Mesendoderm (in vitro differentiated cells): ENCODE data around the gene TTC17.
A peak's percentile ranks its signal among the peaks of the same experiment; 100 is the strongest.
"Not testable (repeated sequence)": the region's sequence is repeated elsewhere in the genome, so short reads cannot be mapped to it uniquely, and the experiment has no call there.

ENCODE experiments used
- DNase-seq: peaks from one replicate; pipeline ENCODE4 v3.0.0; 2013
- H2AK5ac ChIP-seq: 2 replicates; pipeline ENCODE4 v1.6.1; 2013; ENCODE audit warnings: low read length, inconsistent platforms
- H2BK120ac ChIP-seq: 2 replicates; pipeline ENCODE4 v1.6.1; 2013; ENCODE audit warnings: low read depth, mild to moderate bottlenecking, low read length, moderate library complexity, mixed read lengths
- H2BK15ac ChIP-seq: replicated peaks from 2 replicates; pipeline ENCODE4 v1.6.1; 2013; ENCODE audit warnings: low read depth, mild to moderate bottlenecking, moderate library complexity
- H2BK5ac ChIP-seq: 2 replicates; pipeline ENCODE4 v1.6.1; 2013; ENCODE audit warnings: low read length, inconsistent platforms
- H3K18ac ChIP-seq: 2 replicates; pipeline ENCODE4 v1.6.1; 2013; ENCODE audit warnings: mild to moderate bottlenecking, low read length, mixed read lengths
- H3K23ac ChIP-seq: one replicate; pipeline ENCODE4 v1.6.1; 2013; ENCODE audit warnings: low read length
- H3K27ac ChIP-seq: 2 replicates; pipeline ENCODE4 v1.5.1; 2013; ENCODE audit warnings: low read depth, mild to moderate bottlenecking, inconsistent platforms, low read length, moderate library complexity
- H3K27me3 ChIP-seq: 2 replicates; pipeline ENCODE4 v1.6.1; 2013; ENCODE audit warnings: low read length, control low read depth, mild to moderate bottlenecking, inconsistent platforms; ENCODE audit not compliant: insufficient read depth, poor library complexity
- H3K36me3 ChIP-seq: 2 replicates; pipeline ENCODE4 v1.6.1; 2013; ENCODE audit warnings: low read length, inconsistent platforms; ENCODE audit not compliant: control insufficient read depth, insufficient read depth
- H3K4ac ChIP-seq: one replicate; pipeline ENCODE4 v1.6.1; 2013; ENCODE audit warnings: low read depth, mild to moderate bottlenecking, low read length, moderate library complexity
- H3K4me1 ChIP-seq: 2 replicates; pipeline ENCODE4 v1.6.1; 2013; ENCODE audit warnings: low read depth, low read length, inconsistent platforms; ENCODE audit not compliant: control insufficient read depth
- H3K4me2 ChIP-seq: 2 replicates; pipeline ENCODE4 v1.6.1; 2013; ENCODE audit warnings: low read length
- H3K4me3 ChIP-seq: 2 replicates; pipeline ENCODE4 v1.5.1; 2013; ENCODE audit warnings: mild to moderate bottlenecking, low read length
- H3K56ac ChIP-seq: one replicate; pipeline ENCODE4 v1.6.1; 2013; ENCODE audit warnings: low read length
- H3K79me1 ChIP-seq: 2 replicates; pipeline ENCODE4 v1.6.1; 2013; ENCODE audit warnings: low read length, inconsistent platforms
- H3K79me2 ChIP-seq: 2 replicates; pipeline ENCODE4 v1.6.1; 2013; ENCODE audit warnings: mild to moderate bottlenecking, low read length; ENCODE audit not compliant: control insufficient read depth, insufficient read depth
- H3K9ac ChIP-seq: 2 replicates; pipeline ENCODE4 v1.6.1; 2013; ENCODE audit warnings: low read length, inconsistent platforms
- H4K5ac ChIP-seq: one replicate; pipeline ENCODE4 v1.6.1; 2013; ENCODE audit warnings: low read length
- H4K8ac ChIP-seq: one replicate; pipeline ENCODE4 v1.6.1; 2013; ENCODE audit warnings: low read depth, mild to moderate bottlenecking, control low read depth, low read length, moderate library complexity
- WGBS: extraction: QIAGEN DNeasy Blood & Tissue Kit; methylation state at CpG from one replicate; pipeline ENCODE4 v1.1.7; 2013; ENCODE audit warnings: low lambda C conversion rate, missing lambda C conversion rate; ENCODE audit not compliant: insufficient coverage; ENCODE audit errors: extremely low coverage; 5-methylcytosine and 5-hydroxymethylcytosine counted together

The TTC17 gene

GRCh38 chr11:43410394-43410793, 51.7 kb downstream of the TTC17 start:
- H3K18ac ChIP-seq: no peak overlapping the region
- no peak overlapping the region for H3K4me2 ChIP-seq
- no peak overlapping the region for H3K4me3 ChIP-seq
- no peak overlapping the region for H4K8ac ChIP-seq
- WGBS: no CpG with 5 or more reads among the region's 5 CpGs
- no peak overlapping the region for H2BK15ac ChIP-seq
- no peak overlapping the region for H3K9ac ChIP-seq
- H3K79me1 ChIP-seq: no peaks in the 10 kb centered on the region
- no peak overlapping the region for H2BK120ac ChIP-seq
- no peak overlapping the region for H4K5ac ChIP-seq
- H3K27me3 ChIP-seq: no peaks in the 10 kb centered on the region
- no peaks in the 10 kb centered on the region for H3K4me1 ChIP-seq
- no peak for DNase-seq
- H3K36me3 ChIP-seq: peaks cover 2% of the 10 kb centered on the region
- no peak overlapping the region for H3K27ac ChIP-seq
- no peak overlapping the region for H3K56ac ChIP-seq
- no peak overlapping the region for H2BK5ac ChIP-seq
- H2AK5ac ChIP-seq: no peak overlapping the region
- no peaks in the 10 kb centered on the region for H3K79me2 ChIP-seq
- no peak overlapping the region for H3K4ac ChIP-seq
- H3K23ac ChIP-seq: no peak overlapping the region

DNA sequence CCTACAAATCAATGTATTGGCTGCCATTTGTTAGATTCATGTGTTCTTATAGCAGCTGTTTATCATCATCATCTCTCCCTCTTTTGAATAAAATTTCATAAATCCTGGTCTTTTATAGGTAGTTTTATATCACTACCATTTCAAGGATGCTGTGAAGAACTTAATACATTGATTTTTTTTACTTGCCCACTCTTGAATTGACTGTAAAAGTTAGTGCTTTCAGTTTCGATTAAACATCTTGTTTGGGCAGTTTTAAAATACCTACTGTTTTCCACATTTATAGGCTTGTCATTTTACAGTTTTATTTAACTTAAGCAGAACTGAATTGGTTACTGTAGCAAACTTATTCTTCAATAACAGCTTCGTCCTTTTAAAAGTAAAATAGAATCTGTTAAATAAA, 59.5 kb downstream of the TTC17 start:
- Histone ChIP-seq H3K18ac (no peak overlapping the region), H4K8ac (no peak overlapping the region), H2BK15ac (no peak overlapping the region), H3K4me2 (no peak overlapping the region), H3K56ac (no peak overlapping the region), H2BK120ac (no peak overlapping the region), H2BK5ac (no peak overlapping the region), H3K27ac (no peak overlapping the region), H3K9ac (no peak overlapping the region), H3K4me3 (no peak overlapping the region), H3K79me1 (no peaks in the 10 kb centered on the region), H3K36me3 (no peaks in the 10 kb centered on the region), H3K4me1 (no peaks in the 10 kb centered on the region), H3K79me2 (no peaks in the 10 kb centered on the region), H3K23ac (no peak overlapping the region), H2AK5ac (no peak overlapping the region), H4K5ac (no peak overlapping the region), H3K27me3 (no peaks in the 10 kb centered on the region), H3K4ac (no peak overlapping the region)
- DNase-seq: no peak
- WGBS: no CpG with 5 or more reads among the region's 2 CpGs

GRCh38 chr11:43419460-43419859, 60.7 kb downstream of the TTC17 start:
- Histone ChIP-seq H3K4me2 (no peak overlapping the region), H3K79me1 (no peaks in the 10 kb centered on the region), H4K5ac (no peak overlapping the region), H3K79me2 (no peaks in the 10 kb centered on the region), H3K4me1 (no peaks in the 10 kb centered on the region), H3K9ac (no peak overlapping the region), H2BK5ac (no peak overlapping the region), H3K36me3 (no peaks in the 10 kb centered on the region), H4K8ac (no peak overlapping the region), H2BK15ac (no peak overlapping the region), H3K27ac (no peak overlapping the region), H3K18ac (no peak overlapping the region), H3K56ac (no peak overlapping the region), H3K23ac (no peak overlapping the region), H3K4me3 (no peak overlapping the region), H3K27me3 (no peaks in the 10 kb centered on the region), H3K4ac (no peak overlapping the region), H2BK120ac (no peak overlapping the region), H2AK5ac (no peak overlapping the region)
- peak; percentile 36 for DNase-seq

DNA sequence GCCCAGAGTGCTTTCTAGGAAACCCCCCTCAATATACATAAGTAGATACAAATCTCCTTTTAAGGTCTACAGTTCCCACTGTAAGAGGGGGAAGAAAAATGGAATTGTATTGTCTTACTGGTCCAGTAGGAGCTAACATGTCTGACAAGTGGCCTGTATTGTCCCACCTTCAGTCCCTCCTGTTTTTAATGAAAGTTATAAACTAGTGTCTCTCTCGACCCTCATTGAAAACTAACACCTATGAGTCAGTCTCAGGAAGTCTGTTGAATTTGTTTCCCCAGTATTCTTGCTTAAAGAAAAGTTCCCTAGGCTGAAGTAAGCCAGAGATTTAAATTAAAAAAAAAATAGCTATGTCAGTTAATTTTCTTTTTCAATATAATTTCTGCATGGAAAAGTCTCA, 69.3 kb downstream of the TTC17 start:
- no peaks in the 10 kb centered on the region for H3K36me3 ChIP-seq
- no CpG with 5 or more reads among the region's 1 CpG for WGBS
- no peak overlapping the region for H3K27ac ChIP-seq
- H4K5ac ChIP-seq: no peak overlapping the region
- no peak overlapping the region for H3K4me2 ChIP-seq
- H3K79me1 ChIP-seq: no peaks in the 10 kb centered on the region
- H2BK15ac ChIP-seq: no peak overlapping the region
- no peak overlapping the region for H2AK5ac ChIP-seq
- no peak for DNase-seq
- no peak overlapping the region for H3K18ac ChIP-seq
- no peak overlapping the region for H3K4ac ChIP-seq
- no peaks in the 10 kb centered on the region for H3K79me2 ChIP-seq
- no peak overlapping the region for H3K56ac ChIP-seq
- no peak overlapping the region for H4K8ac ChIP-seq
- H3K27me3 ChIP-seq: no peaks in the 10 kb centered on the region
- H3K23ac ChIP-seq: no peak overlapping the region
- no peak overlapping the region for H3K9ac ChIP-seq
- no peak overlapping the region for H3K4me3 ChIP-seq
- no peak overlapping the region for H2BK120ac ChIP-seq
- no peak overlapping the region for H2BK5ac ChIP-seq
- no peaks in the 10 kb centered on the region for H3K4me1 ChIP-seq

DNA sequence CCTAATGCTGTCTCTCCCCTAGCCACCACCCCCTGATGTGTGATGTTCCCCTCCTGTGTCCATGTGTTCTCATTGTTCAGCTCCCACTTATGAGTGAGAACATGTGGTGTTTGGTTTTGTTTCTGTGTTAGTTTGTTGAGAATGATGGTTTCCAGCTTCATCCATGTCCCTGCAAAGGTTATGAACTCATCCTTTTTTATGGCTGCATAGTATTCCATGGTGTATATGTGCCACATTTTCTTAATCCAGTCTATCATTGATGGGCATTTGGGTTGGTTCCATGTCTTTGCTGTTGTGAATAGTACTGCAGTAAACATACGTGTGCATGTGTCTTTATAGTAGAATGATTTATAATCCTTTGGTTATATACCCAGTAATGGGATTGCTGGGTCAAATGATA, 72.2 kb downstream of the TTC17 start:
- H3K79me2 ChIP-seq, H3K36me3 ChIP-seq, H3K9ac ChIP-seq, H3K56ac ChIP-seq, H2BK5ac ChIP-seq, H3K79me1 ChIP-seq, H3K4me3 ChIP-seq, H3K27me3 ChIP-seq, H3K4me1 ChIP-seq, H3K23ac ChIP-seq, DNase-seq, H2BK120ac ChIP-seq, H2AK5ac ChIP-seq, H3K4ac ChIP-seq, H4K5ac ChIP-seq, H3K27ac ChIP-seq, H4K8ac ChIP-seq, H3K18ac ChIP-seq, H3K4me2 ChIP-seq, H2BK15ac ChIP-seq: not testable (repeated sequence)
- WGBS: no CpG with 5 or more reads among the region's 1 CpG

- no peak for DNase-seq
- Histone ChIP-seq H2BK5ac (no peak overlapping the region), H3K4me3 (no peak overlapping the region), H3K4me1 (no peaks in the 10 kb centered on the region), H3K4me2 (no peak overlapping the region), H4K5ac (no peak overlapping the region), H3K36me3 (no peaks in the 10 kb centered on the region), H3K23ac (no peak overlapping the region), H3K79me1 (no peaks in the 10 kb centered on the region), H3K56ac (no peak overlapping the region), H3K18ac (no peak overlapping the region), H2AK5ac (no peak overlapping the region), H3K4ac (no peak overlapping the region), H2BK120ac (no peak overlapping the region), H3K27me3 (no peaks in the 10 kb centered on the region), H3K27ac (no peak overlapping the region), H3K9ac (no peak overlapping the region), H2BK15ac (no peak overlapping the region), H4K8ac (no peak overlapping the region), H3K79me2 (no peaks in the 10 kb centered on the region)
- WGBS: no CpG with 5 or more reads among the region's 1 CpG
These were observed 76.2 kb downstream of the TTC17 start for GRCh38 chr11:43434893-43435292.
